Activated T-cell treated with anti-CD3 and anti-CD28 coated beads for 24 hours (primary cell): ENCODE measurements around the gene CUX1.
"Not testable (repeated sequence)": the region's sequence is repeated elsewhere in the genome, so short reads cannot be mapped to it uniquely, and the experiment has no call there.

Experiments
- DNase-seq: peaks from one replicate; pipeline ENCODE4 v3.0.0-alpha.2; 2020; ENCODE audit warnings: low read depth

CUX1 gene

GRCh38 chr7:101985057-101985902 is 167.9 kb downstream of the CUX1 start:
- no peak for DNase-seq

GRCh38 chr7:101985903-101986734 is 168.7 kb downstream of the CUX1 start:
- DNase-seq: no peak

GRCh38 chr7:101987494-101987893 is 170.1 kb downstream of the CUX1 start:
- no peak for DNase-seq

GRCh38 chr7:101988060-101988459 is 170.6 kb downstream of the CUX1 start:
- not testable (repeated sequence) for DNase-seq

- DNase-seq: no peak
Measured at GRCh38 chr7:101988513-101988912, 171.1 kb downstream of the CUX1 start.

GRCh38 chr7:101989101-101989500 is 171.7 kb downstream of the CUX1 start:
- DNase-seq: no peak

GRCh38 chr7:101990811-101991418 is 173.5 kb downstream of the CUX1 start:
- no peak for DNase-seq

- DNase-seq: no peak
Measured at GRCh38 chr7:101991860-101992259, 174.4 kb downstream of the CUX1 start.

GRCh38 chr7:101993311-101993710 is 175.9 kb downstream of the CUX1 start:
- DNase-seq: no peak

GRCh38 chr7:101995121-101995520 is 177.7 kb downstream of the CUX1 start:
- no peak for DNase-seq

GRCh38 chr7:101996131-101996691 is 178.8 kb downstream of the CUX1 start:
- no peak for DNase-seq

- no peak for DNase-seq
Measured at GRCh38 chr7:101996876-101997275, 179.4 kb downstream of the CUX1 start.

GRCh38 chr7:101998029-101998905 is 180.8 kb downstream of the CUX1 start:
- DNase-seq: no peak

- DNase-seq: no peak
Measured at GRCh38 chr7:101998906-101999240, 181.4 kb downstream of the CUX1 start.

- no peak for DNase-seq
Measured at GRCh38 chr7:101999393-101999792, 182.0 kb downstream of the CUX1 start.

GRCh38 chr7:102000123-102000522 is 182.7 kb downstream of the CUX1 start:
- DNase-seq: no peak

- no peak for DNase-seq
Measured at GRCh38 chr7:102004229-102004628, 186.8 kb downstream of the CUX1 start.

- DNase-seq: no peak
Measured at GRCh38 chr7:102004848-102005247, 187.4 kb downstream of the CUX1 start.

GRCh38 chr7:102005933-102006480 is 188.6 kb downstream of the CUX1 start:
- DNase-seq: no peak

GRCh38 chr7:102006695-102007094 is 189.3 kb downstream of the CUX1 start:
- no peak for DNase-seq
